OCI-LY3 (cell line): ENCODE measurements around the gene RAP1GAP.

Experiments used
- H2AFZ ChIP-seq: fragments of 200-600, 300-600 bp; shearing (Covaris generic); 2 replicates; pipeline ENCODE4 v1.6.0; 2014; ENCODE audit warnings: antibody characterized with exemption, low read depth, low read length
- H3K27ac ChIP-seq: fragments of 200-600, 300-600 bp; sonication (generic); 2 replicates; pipeline ENCODE4 v1.5.1; 2014; ENCODE audit warnings: mild to moderate bottlenecking, low read length, moderate library complexity, mixed read lengths
- H3K27me3 ChIP-seq: fragments of 200-600, 300-600 bp; sonication (generic); 2 replicates; pipeline ENCODE4 v1.6.1; 2014; ENCODE audit warnings: low read depth, low read length, mixed read lengths
- H3K36me3 ChIP-seq: fragments of 200-600, 300-600 bp; sonication (generic); replicated peaks from 2 replicates; pipeline ENCODE3; 2014; ENCODE audit warnings: low read depth, low read length, mixed read lengths
- H3K4me1 ChIP-seq: fragments of 300-600, 200-600 bp; sonication (generic); 2 replicates; pipeline ENCODE4 v1.6.1; 2014; ENCODE audit warnings: low read length, mixed read lengths
- H3K4me2 ChIP-seq: fragments of 200-600, 300-600 bp; sonication (generic); 2 replicates; pipeline ENCODE4 v1.6.1; 2014; ENCODE audit warnings: low read length, mixed read lengths
- H3K4me3 ChIP-seq: fragments of 300-600, 200-600 bp; sonication (generic); 2 replicates; pipeline ENCODE4 v1.5.1; 2014; ENCODE audit warnings: antibody characterized with exemption, mild to moderate bottlenecking, low read length, moderate library complexity
- H3K79me2 ChIP-seq: fragments of 300-600, 200-600 bp; shearing (Covaris generic); 2 replicates; pipeline ENCODE4 v1.6.1; 2014; ENCODE audit warnings: mild to moderate bottlenecking, low read length, mixed read lengths
- H3K9ac ChIP-seq: fragments of 300-600, 200-600 bp; shearing (Covaris generic); 2 replicates; pipeline ENCODE4 v1.6.0; 2014; ENCODE audit warnings: mild to moderate bottlenecking, low read length, moderate library complexity
- H3K9me3 ChIP-seq: fragments of 200-600, 300-600 bp; shearing (Covaris generic); 2 replicates; pipeline ENCODE4 v1.6.1; 2014; ENCODE audit warnings: low read length, mixed read lengths; ENCODE audit not compliant: insufficient read depth
- H4K20me1 ChIP-seq: fragments of 200-600, 300-600 bp; sonication (generic); 2 replicates; pipeline ENCODE4 v1.6.1; 2016; ENCODE audit warnings: low read length, mixed read lengths; ENCODE audit not compliant: insufficient read depth
- EZH2phosphoT487 ChIP-seq: fragments of 200-600 bp; shearing (Covaris generic); IDR thresholded peaks from 2 replicates; pipeline ENCODE4 v1.6.1; 2018; ENCODE audit warnings: antibody characterized with exemption, mixed run types, low read depth
- TF ChIP-seq, protein P1 (sequence below): fragments of 200-600, 300-600 bp; sonication (generic); IDR thresholded peaks from 2 replicates; pipeline ENCODE4 v1.5.1; 2014; ENCODE audit warnings: antibody characterized with exemption, low read length, low read depth

RAP1GAP gene

GRCh38 chr1:21666576-21667320 is 2.4 kb downstream of the RAP1GAP start:
- Histone ChIP-seq H3K79me2 (no peaks in the 10 kb centered on the region), H3K9me3 (no peaks in the 10 kb centered on the region), H3K4me1 (peaks cover 5% of the 10 kb centered on the region; the same call in 1 of the 2 replicates), H2AFZ (no peak overlapping the region), H4K20me1 (no peaks in the 10 kb centered on the region), H3K27ac (no peak overlapping the region), H3K4me3 (no peak overlapping the region), H3K9ac (no peak overlapping the region), H3K36me3 (no peaks in the 10 kb centered on the region), H3K4me2 (no peak overlapping the region), H3K27me3 (no peaks in the 10 kb centered on the region)
- TF ChIP-seq, protein P1, sequence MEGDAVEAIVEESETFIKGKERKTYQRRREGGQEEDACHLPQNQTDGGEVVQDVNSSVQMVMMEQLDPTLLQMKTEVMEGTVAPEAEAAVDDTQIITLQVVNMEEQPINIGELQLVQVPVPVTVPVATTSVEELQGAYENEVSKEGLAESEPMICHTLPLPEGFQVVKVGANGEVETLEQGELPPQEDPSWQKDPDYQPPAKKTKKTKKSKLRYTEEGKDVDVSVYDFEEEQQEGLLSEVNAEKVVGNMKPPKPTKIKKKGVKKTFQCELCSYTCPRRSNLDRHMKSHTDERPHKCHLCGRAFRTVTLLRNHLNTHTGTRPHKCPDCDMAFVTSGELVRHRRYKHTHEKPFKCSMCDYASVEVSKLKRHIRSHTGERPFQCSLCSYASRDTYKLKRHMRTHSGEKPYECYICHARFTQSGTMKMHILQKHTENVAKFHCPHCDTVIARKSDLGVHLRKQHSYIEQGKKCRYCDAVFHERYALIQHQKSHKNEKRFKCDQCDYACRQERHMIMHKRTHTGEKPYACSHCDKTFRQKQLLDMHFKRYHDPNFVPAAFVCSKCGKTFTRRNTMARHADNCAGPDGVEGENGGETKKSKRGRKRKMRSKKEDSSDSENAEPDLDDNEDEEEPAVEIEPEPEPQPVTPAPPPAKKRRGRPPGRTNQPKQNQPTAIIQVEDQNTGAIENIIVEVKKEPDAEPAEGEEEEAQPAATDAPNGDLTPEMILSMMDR: no peak
- TF ChIP-seq EZH2phosphoT487: no peak

GRCh38 chr1:21665711-21666575 is 3.2 kb downstream of the RAP1GAP start:
- Histone ChIP-seq H2AFZ (no peak overlapping the region), H3K27me3 (no peaks in the 10 kb centered on the region), H3K4me1 (peaks cover 5% of the 10 kb centered on the region; the same call in 1 of the 2 replicates), H3K9ac (no peak overlapping the region), H4K20me1 (no peaks in the 10 kb centered on the region), H3K4me3 (no peak overlapping the region), H3K9me3 (no peaks in the 10 kb centered on the region), H3K27ac (no peak overlapping the region), H3K79me2 (no peaks in the 10 kb centered on the region), H3K36me3 (no peaks in the 10 kb centered on the region), H3K4me2 (no peak overlapping the region)
- TF ChIP-seq, protein P1: no peak
- no peak for TF ChIP-seq EZH2phosphoT487

DNA sequence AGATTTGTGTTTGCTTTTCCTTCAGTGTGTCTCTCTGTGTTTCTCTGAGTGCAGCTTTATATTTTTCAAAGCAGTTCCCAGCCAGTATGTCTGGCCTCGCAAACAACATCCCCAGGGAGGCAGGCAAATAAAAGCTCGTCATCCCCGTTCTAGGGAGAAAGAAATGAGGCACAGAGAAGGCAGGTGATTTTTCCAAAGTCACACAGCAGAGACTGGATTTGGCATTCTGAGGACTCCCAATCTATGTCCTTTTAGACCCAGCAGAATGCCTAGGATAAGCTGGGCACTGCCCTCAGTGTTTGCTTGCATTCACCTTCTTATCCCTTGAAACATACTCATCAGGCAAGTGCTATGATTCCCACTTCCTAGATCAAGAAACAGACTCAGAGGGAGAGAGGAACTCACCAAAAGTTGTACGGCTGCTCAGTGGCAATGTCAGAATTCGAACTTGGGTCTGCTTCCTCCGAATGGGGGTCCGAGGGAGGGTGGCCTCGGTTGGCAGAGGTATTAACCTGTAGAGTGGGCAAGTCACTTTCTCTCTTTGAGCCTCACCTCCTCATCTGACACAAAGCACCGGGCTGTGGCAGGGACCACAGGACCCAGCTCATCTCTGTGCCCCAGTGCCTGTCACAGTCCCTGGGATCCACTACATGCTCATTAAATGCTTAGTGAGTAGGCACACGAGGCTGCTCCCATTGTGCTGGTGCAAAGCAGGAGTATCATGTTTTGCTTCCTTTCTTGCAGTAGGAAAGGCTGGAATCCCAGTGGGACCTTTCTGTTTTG is 4.2 kb downstream of the RAP1GAP start:
- TF ChIP-seq EZH2phosphoT487: no peak
- TF ChIP-seq, protein P1: no peak
- peaks cover 5% of the 10 kb centered on the region; the same call in 1 of the 2 replicates for H3K4me1 ChIP-seq
- H2AFZ ChIP-seq: no peak overlapping the region
- H3K27me3 ChIP-seq: no peaks in the 10 kb centered on the region
- H3K4me3 ChIP-seq: no peak overlapping the region
- H3K79me2 ChIP-seq: no peaks in the 10 kb centered on the region
- no peak overlapping the region for H3K27ac ChIP-seq
- no peaks in the 10 kb centered on the region for H3K9me3 ChIP-seq
- H3K36me3 ChIP-seq: no peaks in the 10 kb centered on the region
- no peak overlapping the region for H3K4me2 ChIP-seq
- H3K9ac ChIP-seq: no peak overlapping the region
- no peaks in the 10 kb centered on the region for H4K20me1 ChIP-seq
